Mesenchymal stem cell (in vitro differentiated cells and primary cell): ENCODE results near the gene PXT1.
A peak's percentile ranks its signal among the peaks of the same experiment; 100 is the strongest.

Source experiments
- DNase-seq: peaks from one replicate; pipeline ENCODE4 v3.0.0-alpha.2; 2013
- H2AFZ ChIP-seq: one replicate; pipeline ENCODE4 v1.6.1; 2013; ENCODE audit warnings: low read depth, mild to moderate bottlenecking, control low read depth, inconsistent platforms, low read length, moderate library complexity
- H2AK5ac ChIP-seq: 2 replicates; pipeline ENCODE4 v1.6.1; 2013; ENCODE audit warnings: low read length, moderate library complexity, mild to moderate bottlenecking, inconsistent platforms; ENCODE audit not compliant: severe bottlenecking
- H2BK120ac ChIP-seq: one replicate; pipeline ENCODE4 v1.6.1; 2013; ENCODE audit warnings: low read depth, mild to moderate bottlenecking, inconsistent platforms, low read length, moderate library complexity
- H2BK12ac ChIP-seq, 2 experiments: one replicate each; pipeline ENCODE4 v1.6.1; 2013; ENCODE audit warnings: inconsistent platforms in 2 of 2, low read length in 2 of 2, mild to moderate bottlenecking in 2 of 2, moderate library complexity in 2 of 2, control low read depth in 1 of 2
- H2BK15ac ChIP-seq: one replicate; pipeline ENCODE4 v1.6.1; 2013; ENCODE audit warnings: mild to moderate bottlenecking, low read depth, inconsistent platforms; ENCODE audit not compliant: poor library complexity, severe bottlenecking
- H2BK5ac ChIP-seq: 2 replicates; pipeline ENCODE4 v1.6.1; 2013; ENCODE audit warnings: low read depth, mild to moderate bottlenecking, low read length, control low read depth, inconsistent platforms; ENCODE audit not compliant: poor library complexity, severe bottlenecking
- H3K14ac ChIP-seq, 2 experiments: one replicate each; pipeline ENCODE4 v1.6.1; 2013; ENCODE audit warnings: inconsistent platforms in 2 of 2, low read length in 2 of 2, control low read depth in 1 of 2, mild to moderate bottlenecking in 1 of 2, moderate library complexity in 1 of 2
- H3K18ac ChIP-seq, 2 experiments: one replicate each; pipeline ENCODE4 v1.6.1; 2013; ENCODE audit warnings: inconsistent platforms in 2 of 2, low read length in 2 of 2, control low read depth in 1 of 2, low read depth in 1 of 2, mild to moderate bottlenecking in 1 of 2
- H3K23ac ChIP-seq, 2 experiments: one replicate each; pipeline ENCODE4 v1.6.1; 2013; ENCODE audit warnings: inconsistent platforms in 2 of 2, low read length in 2 of 2, mild to moderate bottlenecking in 2 of 2, moderate library complexity in 2 of 2, control low read depth in 1 of 2
- H3K27ac ChIP-seq: 2 replicates; pipeline ENCODE4 v1.5.1; 2013; ENCODE audit warnings: mild to moderate bottlenecking, moderate library complexity, low read length, control low read depth, inconsistent platforms; ENCODE audit not compliant: poor library complexity, severe bottlenecking
- H3K27me3 ChIP-seq, 2 experiments: 2 replicates each; pipeline versions ENCODE4 v1.6.1 to v1.7.0; 2013; ENCODE audit warnings: low read length in 2 of 2, mild to moderate bottlenecking in 2 of 2, moderate library complexity in 2 of 2, control low read depth in 1 of 2, inconsistent platforms in 1 of 2; ENCODE audit not compliant: control insufficient read depth in 1 of 2, insufficient read depth in 1 of 2
- H3K36me3 ChIP-seq, 2 experiments: 2 replicates each; pipeline versions ENCODE4 v1.6.1 to v1.7.0; 2013; ENCODE audit warnings: low read length in 2 of 2, control low read depth in 1 of 2, inconsistent platforms in 1 of 2, low read depth in 1 of 2, mild to moderate bottlenecking in 1 of 2; ENCODE audit not compliant: insufficient read depth in 2 of 2, control insufficient read depth in 1 of 2
- H3K4ac ChIP-seq, 2 experiments: one replicate each; pipeline ENCODE4 v1.6.1; 2013; ENCODE audit warnings: inconsistent platforms in 2 of 2, low read length in 2 of 2, mild to moderate bottlenecking in 2 of 2, moderate library complexity in 2 of 2, control low read depth in 1 of 2, low read depth in 1 of 2
- H3K4me1 ChIP-seq: 2 replicates; pipeline ENCODE4 v1.6.1; 2013; ENCODE audit warnings: low read depth, low read length, control low read depth; ENCODE audit not compliant: control insufficient read depth, insufficient read depth
- H3K4me2 ChIP-seq: 2 replicates; pipeline ENCODE4 v1.6.1; 2013; ENCODE audit warnings: low read length, mild to moderate bottlenecking, inconsistent platforms; ENCODE audit not compliant: poor library complexity, severe bottlenecking
- H3K4me3 ChIP-seq, 2 experiments: 2 replicates each; pipeline versions ENCODE4 v1.5.1 to v1.7.0; 2013; ENCODE audit warnings: low read length in 2 of 2, mild to moderate bottlenecking in 2 of 2, control low read depth in 1 of 2, low read depth in 1 of 2; ENCODE audit not compliant: insufficient read depth in 1 of 2
- H3K79me1 ChIP-seq: replicated peaks from 2 replicates; pipeline ENCODE4 v1.6.1; 2013; ENCODE audit warnings: mild to moderate bottlenecking, control low read depth, low read length, inconsistent platforms; ENCODE audit not compliant: poor library complexity, severe bottlenecking
- H3K9ac ChIP-seq: 2 replicates; pipeline ENCODE4 v1.7.0; 2013; ENCODE audit warnings: mild to moderate bottlenecking, low read length, moderate library complexity
- H3K9me3 ChIP-seq: 2 replicates; pipeline ENCODE4 v1.7.0; 2013; ENCODE audit warnings: mild to moderate bottlenecking, low read length; ENCODE audit not compliant: control insufficient read depth
- H4K8ac ChIP-seq: one replicate; pipeline ENCODE4 v1.6.1; 2013; ENCODE audit warnings: inconsistent platforms, mild to moderate bottlenecking, low read length, moderate library complexity
- H4K91ac ChIP-seq: one replicate; pipeline ENCODE4 v1.6.1; 2013; ENCODE audit warnings: mild to moderate bottlenecking, low read length, inconsistent platforms
- WGBS: methylation state at CpG from one replicate; pipeline ENCODE4 v1.1.7; 2013; ENCODE audit warnings: mixed read lengths; 5-methylcytosine and 5-hydroxymethylcytosine counted together

The PXT1 gene

DNA sequence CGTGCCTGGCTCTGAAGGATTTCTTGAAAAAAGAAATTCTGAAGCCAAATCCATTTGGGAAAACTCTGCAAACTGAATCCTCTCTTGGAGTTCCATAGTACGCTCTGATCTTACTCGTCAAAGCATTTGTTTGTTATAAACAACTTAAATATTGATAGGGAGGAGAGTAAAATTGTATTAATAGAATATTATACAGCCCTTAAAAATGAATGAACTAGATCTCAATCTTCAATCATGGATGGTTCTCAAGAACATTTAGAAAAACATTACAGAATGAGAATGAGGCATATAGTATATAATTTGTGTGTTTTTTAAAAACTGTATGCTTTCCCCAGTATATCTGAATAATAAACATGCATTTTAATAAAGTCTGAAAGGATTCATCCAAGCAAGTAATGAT is 25.0 kb upstream of the PXT1 start:
- Histone ChIP-seq H2AFZ (no peak overlapping the region), H2BK15ac (no peak overlapping the region)
- no peak for DNase-seq

GRCh38 chr6:36464233-36464632 is 21.6 kb upstream of the PXT1 start:
- Histone ChIP-seq H3K4me2 (no peak overlapping the region), H2BK120ac (no peak overlapping the region), H2BK15ac (no peak overlapping the region), H3K4me3 (no peak overlapping the region), H2AFZ (no peak overlapping the region), H3K79me1 (peaks cover 10% of the 10 kb centered on the region), H3K4ac (no peak overlapping the region), H3K14ac (no peak overlapping the region), H3K36me3 (peaks cover 0 to 5% of the 10 kb centered on the region in 2 experiments), H4K8ac (no peak overlapping the region), H3K9me3 (no peaks in the 10 kb centered on the region), H2BK12ac (no peak overlapping the region), H3K27ac (no peak overlapping the region), H4K91ac (no peak overlapping the region), H3K27me3 (no peaks in the 10 kb centered on the region), H3K4me1 (peaks cover 5% of the 10 kb centered on the region), H3K23ac (no peak overlapping the region), H3K9ac (no peak overlapping the region), H3K18ac (no peak overlapping the region), H2AK5ac (no peak overlapping the region), H2BK5ac (no peak overlapping the region)
- WGBS, result 100% methylated on average over 1 of the region's 1 CpG
- DNase-seq, result no peak

More for the DNA sequence above, 25.0 kb upstream of the PXT1 start:
- Histone ChIP-seq H4K8ac (no peak overlapping the region), H3K36me3 (peaks cover 4 to 28% of the 10 kb centered on the region in 2 experiments), H4K91ac (no peak overlapping the region), H3K4me3 (no peak overlapping the region), H3K14ac (no peak overlapping the region), H3K27me3 (no peaks in the 10 kb centered on the region), H3K4me1 (peaks cover 5% of the 10 kb centered on the region), H2BK120ac (no peak overlapping the region), H3K9me3 (no peaks in the 10 kb centered on the region), H3K9ac (no peak overlapping the region), H3K4ac (no peak overlapping the region), H3K18ac (no peak overlapping the region), H2AK5ac (no peak overlapping the region), H2BK12ac (no peak overlapping the region), H3K27ac (no peak overlapping the region), H3K79me1 (peaks cover 16% of the 10 kb centered on the region), H3K4me2 (no peak overlapping the region), H2BK5ac (no peak overlapping the region), H3K23ac (no peak overlapping the region)
- 100% methylated on average over 1 of the region's 3 CpGs for WGBS

GRCh38 chr6:36463676-36464075 is 21.0 kb upstream of the PXT1 start:
- DNase-seq, result no peak
- H3K4me1 ChIP-seq, result peaks cover 3% of the 10 kb centered on the region
- no peak overlapping the region for H3K4me3 ChIP-seq
- WGBS, result no CpG with 5 or more reads among the region's 1 CpG
- H2BK12ac ChIP-seq, result no peak overlapping the region
- no peak overlapping the region for H4K8ac ChIP-seq
- H3K36me3 ChIP-seq, result peaks cover 0 to 5% of the 10 kb centered on the region in 2 experiments
- no peaks in the 10 kb centered on the region for H3K27me3 ChIP-seq
- peaks cover 10% of the 10 kb centered on the region for H3K79me1 ChIP-seq
- H3K4ac ChIP-seq, result no peak overlapping the region
- no peak overlapping the region for H2BK15ac ChIP-seq
- no peak overlapping the region for H3K18ac ChIP-seq
- H3K14ac ChIP-seq, result peak overlapping the region in 1 of 2 experiments; percentile 41
- H4K91ac ChIP-seq, result no peak overlapping the region
- H3K27ac ChIP-seq, result peak overlapping the region; percentile 53
- H2AFZ ChIP-seq, result no peak overlapping the region
- H2AK5ac ChIP-seq, result no peak overlapping the region
- H2BK5ac ChIP-seq, result no peak overlapping the region
- H3K9ac ChIP-seq, result no peak overlapping the region
- no peak overlapping the region for H2BK120ac ChIP-seq
- H3K23ac ChIP-seq, result no peak overlapping the region
- no peak overlapping the region for H3K4me2 ChIP-seq
- H3K9me3 ChIP-seq, result no peaks in the 10 kb centered on the region

DNA sequence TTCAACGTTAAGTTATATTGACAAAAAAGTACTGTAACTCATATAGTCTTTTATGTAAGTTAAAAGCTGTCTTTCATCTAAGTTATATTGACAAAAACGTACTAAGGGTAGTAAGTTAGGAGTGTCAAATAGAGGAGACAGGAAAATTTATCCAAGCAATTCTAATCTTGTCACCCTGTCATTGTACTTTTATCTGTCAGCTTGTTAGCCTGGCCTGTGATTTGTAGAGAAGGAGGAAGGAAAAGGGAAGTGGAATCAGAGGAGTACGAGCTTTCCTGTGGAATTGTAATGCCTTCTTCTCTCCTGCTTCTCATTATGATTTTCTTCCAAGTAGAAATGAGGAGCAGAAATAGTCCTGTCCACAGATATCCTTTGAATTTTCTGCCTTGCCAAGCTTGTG is 19.0 kb upstream of the PXT1 start:
- Histone ChIP-seq H3K79me1 (peaks cover 11% of the 10 kb centered on the region), H3K18ac (no peak overlapping the region), H2BK15ac (no peak overlapping the region), H3K36me3 (peaks cover 0 to 12% of the 10 kb centered on the region in 2 experiments), H2BK12ac (no peak overlapping the region), H3K4me1 (peaks cover 3% of the 10 kb centered on the region), H2AFZ (no peak overlapping the region), H3K14ac (no peak overlapping the region), H2AK5ac (no peak overlapping the region), H3K27ac (no peak overlapping the region), H3K23ac (no peak overlapping the region), H4K8ac (no peak overlapping the region), H3K9ac (no peak overlapping the region), H3K4ac (no peak overlapping the region), H2BK120ac (no peak overlapping the region), H3K4me2 (no peak overlapping the region), H3K4me3 (no peak overlapping the region), H2BK5ac (no peak overlapping the region), H3K9me3 (no peaks in the 10 kb centered on the region), H4K91ac (no peak overlapping the region), H3K27me3 (no peaks in the 10 kb centered on the region)
- 100% methylated on average over 1 of the region's 3 CpGs for WGBS
- DNase-seq, result no peak
